HG03280 (cell line): Measurements from ENCODE around the gene LVRN.
A peak's percentile ranks its signal among the peaks of the same experiment; 100 is the strongest.

ENCODE experiments used
- ATAC-seq: cut with Tn5 transposase; IDR thresholded peaks from one replicate; pipeline ENCODE4 v1.9.1; 2021; ENCODE audit warnings: mild to moderate bottlenecking, moderate library complexity; ENCODE audit not compliant: unreplicated experiment

Gene LVRN

DNA sequence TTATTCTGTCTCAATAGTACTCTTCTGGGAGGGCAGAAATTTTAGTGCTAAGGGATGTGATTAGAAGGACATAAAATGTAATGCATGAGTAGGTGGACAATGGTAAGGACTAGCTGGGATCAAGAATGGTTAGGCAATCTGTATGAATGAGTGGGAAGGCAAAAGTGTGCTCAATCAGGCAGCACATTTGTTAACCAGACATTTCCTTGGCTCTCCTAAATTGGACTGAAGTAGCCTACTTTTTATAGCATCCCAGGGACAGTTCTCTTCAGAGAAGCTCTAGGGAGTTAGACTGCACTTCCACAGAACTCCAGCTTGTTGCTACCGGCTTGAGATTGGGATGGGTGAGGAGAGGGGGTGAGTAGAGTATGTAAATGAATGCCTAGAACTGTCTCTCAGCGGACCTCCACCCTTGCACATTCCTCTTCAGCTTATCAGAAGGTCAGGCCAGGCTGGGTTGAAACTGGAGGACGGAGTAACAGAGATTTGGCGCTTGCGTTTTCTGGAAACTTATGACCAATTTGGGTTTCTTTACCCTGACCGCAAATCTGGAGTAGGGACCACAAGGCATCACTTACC, 51.0 kb downstream of the LVRN start:
- ATAC-seq, result no peak

DNA sequence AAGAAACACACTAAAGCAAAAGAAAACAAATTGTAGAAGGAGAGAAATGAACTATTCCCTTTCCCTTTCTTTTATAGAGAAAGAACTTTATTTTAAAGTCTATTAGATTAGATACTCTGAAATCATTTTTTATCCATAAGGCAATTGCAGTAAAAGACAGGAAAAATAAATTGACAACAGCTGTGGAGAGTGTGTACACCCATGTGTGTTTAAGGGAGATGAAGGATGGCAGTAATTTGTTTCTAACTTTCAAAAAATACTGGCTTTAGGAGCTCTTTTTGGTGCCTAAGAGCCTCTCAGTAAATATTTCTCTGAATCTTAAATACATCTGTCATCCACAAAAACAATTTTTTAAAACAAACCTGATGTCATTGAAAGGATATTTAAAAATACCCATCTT, 51.7 kb downstream of the LVRN start:
- no peak for ATAC-seq

DNA sequence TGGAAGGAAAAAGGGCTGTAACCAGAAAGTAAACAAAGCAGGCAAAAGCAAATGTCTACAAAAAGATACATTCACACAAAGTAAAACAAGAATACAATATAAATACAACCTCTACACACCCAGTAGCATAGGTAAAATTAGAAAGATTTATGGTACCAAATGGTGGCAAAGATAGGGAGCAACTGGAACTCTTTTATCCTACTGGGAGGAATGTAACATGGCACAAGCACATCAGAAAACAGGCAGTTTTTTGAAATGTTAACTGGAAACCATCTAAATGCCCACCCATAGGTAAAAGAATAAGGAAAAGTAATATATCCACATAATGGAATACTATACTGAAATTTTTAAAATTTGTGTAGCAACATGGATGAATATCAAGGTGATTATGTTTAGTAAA, 61.3 kb downstream of the LVRN start:
- ATAC-seq, result no peak

DNA sequence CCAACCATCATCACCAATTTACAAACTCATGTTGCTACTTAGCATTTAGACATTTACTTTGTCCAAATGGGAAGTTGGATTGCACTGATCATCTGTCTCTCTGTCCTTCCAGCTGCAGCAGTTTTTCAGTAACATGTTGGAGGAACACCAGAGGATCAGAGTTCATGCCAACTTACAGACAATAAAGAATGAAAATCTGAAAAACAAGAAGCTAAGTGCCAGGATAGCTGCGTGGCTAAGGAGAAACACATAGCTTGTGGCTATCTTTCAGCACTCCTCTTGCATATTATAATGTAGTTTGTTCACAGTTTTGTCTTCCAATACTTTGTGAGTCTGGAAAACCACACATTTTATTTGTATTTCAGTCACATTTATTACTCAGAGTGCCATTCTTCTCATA, 63.6 kb downstream of the LVRN start:
- ATAC-seq, result no peak

DNA sequence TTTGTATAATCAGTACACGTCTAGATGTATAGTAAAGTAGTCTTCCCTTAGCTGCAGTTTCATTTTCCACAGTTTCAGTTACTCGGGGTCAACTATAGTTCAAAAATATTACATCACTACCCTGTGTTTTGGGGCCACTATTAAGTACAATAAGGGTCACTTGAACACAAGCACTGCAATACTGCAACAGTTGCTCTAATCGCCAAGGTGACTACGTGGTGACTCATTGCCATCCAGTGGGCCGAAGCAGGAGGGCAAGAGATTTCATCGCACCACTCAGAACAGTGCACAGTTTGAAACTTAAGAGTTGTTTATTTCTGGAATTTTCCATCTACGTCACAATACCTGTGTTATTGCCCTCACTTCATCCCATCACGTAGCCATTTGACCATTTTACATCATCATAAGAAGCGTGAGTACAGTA, 69.8 kb downstream of the LVRN start, which contains the start of gene ARL14EPL:
ARL14EPL (plus strand) TSS at position 379 of the 424 bp plus-strand sequence. CDS start 18,994 bp downstream, outside the sequence.
- peak; percentile 89 for ATAC-seq

DNA sequence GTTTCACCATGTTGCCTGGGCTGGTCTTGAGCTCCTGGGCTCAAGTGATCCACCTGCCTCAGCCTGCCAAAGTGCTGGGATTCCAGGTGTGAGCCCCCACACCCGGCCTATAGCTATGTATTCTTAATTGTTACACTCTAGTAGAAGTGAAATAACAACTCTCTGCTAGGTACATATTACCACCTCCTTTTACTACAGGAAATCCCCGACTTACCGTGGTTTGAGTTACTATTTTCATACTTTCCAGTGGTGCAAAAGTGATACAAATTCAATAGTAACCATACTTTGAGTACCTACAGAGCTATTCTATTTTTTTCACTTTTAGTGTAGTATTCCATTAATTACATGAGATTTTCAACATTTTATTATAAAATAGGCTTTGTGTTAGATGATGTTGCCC, 70.7 kb downstream of the LVRN start:
- ATAC-seq, result no peak

DNA sequence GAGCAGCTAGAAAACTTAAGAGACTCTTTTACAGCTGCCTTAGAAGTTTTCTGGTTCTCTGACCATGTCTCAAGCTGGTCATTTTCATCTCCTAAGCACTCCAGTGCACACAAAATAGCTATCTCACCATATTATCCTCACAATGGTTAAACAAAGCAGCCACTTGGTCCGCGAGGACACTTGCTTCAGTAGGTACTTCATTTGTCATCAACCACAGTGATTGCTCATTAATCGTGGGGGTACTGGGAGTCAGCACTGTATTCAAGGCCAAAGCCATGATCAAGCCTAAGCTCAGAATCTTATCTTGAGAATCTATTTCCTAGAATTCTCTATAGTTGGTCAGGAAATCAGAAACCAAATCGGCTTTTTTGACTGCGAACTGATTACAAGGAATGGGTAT, 72.8 kb downstream of the LVRN start:
- no peak for ATAC-seq

DNA sequence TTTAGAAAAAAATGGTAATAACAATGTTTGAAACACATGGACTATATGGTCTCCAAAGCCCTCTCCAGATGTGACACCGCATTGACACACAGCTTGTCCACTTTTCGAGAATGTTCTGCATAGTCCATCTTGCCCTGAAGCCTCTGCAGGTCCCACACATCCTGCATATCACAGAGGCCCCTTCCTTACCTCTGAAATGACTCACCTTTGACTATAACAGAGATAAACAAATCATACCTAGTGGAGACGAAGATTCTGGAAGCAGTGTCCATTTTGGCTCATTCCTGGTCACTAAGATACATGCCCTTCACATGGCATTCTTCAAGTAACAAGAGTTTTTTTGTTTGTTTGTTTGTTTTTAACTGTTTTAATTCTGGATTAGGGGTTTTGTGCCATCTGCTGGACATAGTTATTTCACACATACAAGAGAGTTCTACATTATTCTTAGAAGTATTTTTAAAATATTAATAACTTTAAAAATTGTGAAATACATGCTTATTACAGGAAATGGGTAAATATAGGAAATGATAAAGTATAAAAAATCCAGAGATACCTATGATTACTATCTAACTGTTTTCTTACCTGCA, 75.1 kb downstream of the LVRN start:
- no peak for ATAC-seq

DNA sequence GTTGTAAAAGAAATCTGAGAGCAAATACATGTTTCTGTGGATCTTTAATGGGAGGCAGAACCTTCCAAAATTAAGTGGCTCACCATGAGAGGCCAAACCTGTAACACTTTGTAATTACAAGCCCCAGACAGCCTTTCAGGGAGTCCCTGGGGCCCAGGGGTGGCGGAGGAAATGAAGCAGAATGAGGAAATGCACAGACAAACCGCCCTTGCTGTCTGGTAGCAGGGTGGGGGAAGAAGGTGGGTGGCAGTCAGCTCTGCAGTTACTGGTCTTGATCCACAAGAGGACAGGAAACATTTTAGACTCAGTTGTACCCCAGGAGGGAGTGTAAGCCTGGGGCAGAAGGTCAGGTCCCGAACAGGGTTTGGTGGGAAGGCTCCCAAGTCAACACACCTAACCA, 76.5 kb downstream of the LVRN start:
- no peak for ATAC-seq

DNA sequence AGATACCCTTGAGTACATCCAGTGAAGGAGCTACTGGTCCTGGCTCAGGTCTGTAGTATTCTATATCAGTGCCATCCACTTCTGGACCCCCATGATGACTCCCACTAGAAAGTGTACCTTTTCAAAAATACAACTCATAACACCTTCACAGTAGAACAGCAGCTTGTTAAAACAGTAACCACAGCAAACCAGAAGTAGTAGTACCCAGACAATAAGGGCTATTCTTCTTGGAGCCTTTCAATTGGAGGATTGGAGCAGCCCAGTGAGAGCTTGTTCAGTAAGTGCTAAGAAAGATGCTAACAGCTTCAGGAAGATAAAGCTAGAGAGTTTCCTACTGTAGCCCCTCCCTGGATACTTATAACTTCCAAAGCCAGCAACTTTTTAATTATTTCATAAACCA, 80.1 kb downstream of the LVRN start:
- ATAC-seq, result no peak

DNA sequence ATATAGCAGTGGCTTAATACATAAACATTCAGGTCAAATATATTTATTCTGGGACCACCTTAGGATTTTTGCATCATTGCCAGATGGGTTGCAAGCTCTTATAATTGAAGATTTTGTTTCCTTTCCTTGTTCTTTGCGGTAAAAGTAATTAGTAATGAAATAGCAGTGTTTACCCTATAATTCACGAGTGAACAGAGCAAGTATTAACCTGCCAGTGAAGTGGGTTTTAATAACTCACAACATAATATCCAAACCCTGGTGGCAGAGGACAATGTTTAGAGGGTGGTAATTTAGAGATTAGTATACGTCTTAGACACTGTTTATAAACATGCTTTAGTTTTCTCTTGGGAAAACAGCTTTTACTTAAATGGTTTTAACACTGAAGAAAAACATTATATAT, 81.8 kb downstream of the LVRN start:
- ATAC-seq, result no peak

DNA sequence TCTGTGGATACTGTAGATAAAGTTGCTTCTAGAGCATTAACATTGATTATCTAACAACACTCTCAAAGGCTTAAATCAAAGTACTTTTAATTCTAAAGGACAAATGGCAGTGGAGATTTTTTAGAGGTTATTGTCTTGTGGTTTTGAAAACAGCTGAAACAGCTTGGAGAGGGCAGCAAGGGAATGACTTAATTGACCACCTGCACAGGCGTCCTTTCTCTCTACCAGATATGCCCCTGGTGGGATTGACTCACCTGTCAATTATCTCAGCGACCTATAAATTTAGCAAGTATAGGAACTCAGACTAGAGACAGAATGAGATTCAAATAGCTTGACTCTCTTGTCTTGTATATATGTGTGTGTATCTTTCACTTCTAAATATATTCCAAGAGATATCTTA, 83.5 kb downstream of the LVRN start:
- ATAC-seq, result no peak

DNA sequence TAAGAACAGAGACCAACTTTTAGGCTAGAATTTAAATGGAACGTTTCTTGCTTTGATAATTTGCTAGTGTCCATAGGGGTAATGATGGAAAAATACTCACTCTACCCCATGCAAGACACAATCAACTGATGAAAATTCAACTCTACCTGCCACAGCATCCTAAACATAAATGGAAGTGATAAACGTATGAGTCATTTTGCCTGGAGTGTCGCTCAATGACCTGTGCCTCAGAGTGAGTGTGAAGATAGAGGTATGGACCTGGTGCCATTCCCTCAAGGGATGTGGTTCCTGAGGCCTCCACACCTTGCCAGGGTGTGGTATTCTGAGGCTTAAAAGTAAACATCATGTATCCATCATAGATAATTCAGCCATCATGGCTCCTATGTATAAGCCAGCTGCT, 84.0 kb downstream of the LVRN start:
- ATAC-seq, result no peak

DNA sequence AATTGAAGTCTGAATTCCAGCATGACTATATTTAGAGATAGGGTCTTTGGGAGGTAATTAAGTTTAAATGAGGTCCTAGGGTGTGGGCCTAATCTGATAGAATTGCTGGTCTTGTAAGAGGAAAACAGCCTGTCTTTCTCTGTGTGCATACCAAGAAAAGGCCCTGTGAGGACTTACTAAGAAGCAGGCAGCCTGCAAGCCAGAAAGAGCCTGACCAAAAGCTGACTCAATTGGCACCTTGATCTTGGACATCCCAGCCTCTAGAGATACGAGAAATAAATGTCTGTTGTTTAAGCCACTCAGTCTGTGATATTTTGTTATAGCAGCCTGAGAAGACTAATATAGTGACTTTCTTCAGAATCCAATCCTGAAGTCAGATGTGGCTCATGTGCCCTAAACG, 84.5 kb downstream of the LVRN start:
- ATAC-seq, result no peak

DNA sequence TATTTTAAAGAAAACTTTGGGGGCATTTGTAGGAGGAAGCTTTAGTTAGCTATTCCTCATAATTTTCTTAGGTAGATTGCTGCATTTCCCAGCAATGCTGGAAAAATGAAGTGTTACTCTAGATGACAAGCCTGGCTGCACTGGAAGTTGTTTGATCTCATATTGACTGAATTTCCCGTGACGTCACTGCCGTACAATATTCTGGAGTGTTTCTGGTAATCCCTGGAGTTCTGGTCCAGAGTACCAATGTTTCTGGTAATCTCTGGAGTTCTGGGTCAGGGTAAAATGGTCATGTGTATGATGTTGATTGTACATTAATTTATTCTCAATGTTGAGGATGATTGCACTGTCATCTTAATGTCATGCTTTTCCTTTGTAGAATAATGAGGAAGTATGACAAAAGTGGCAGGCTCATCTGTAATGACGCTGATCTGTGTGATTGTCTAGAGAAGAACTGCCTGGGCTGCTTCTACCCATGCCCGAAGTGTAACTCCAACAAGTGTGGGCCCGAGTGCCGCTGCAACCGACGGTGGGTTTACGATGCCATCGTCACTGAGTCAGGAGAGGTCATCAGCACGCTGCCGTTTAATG, 96.2 kb downstream of the LVRN start:
- ATAC-seq, result no peak

DNA sequence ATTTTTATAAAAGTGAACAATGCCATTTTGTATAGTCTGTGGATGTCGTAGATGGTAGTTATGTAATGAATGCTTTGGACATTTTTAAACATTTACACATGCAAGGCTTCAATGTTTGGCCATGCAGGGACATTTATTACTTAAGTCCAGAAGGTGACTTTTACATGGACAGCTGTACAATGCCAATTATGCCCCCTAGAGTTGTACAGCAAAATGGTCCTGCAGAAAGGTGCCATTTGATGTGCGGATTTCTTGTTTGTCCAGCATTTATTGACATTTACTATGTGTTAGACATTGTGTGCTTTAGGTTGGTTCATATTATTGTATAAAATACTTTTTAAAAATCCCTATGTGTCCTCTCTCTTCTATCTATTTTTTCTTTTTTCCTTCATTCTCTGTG, 100.1 kb downstream of the LVRN start:
- no peak for ATAC-seq

DNA sequence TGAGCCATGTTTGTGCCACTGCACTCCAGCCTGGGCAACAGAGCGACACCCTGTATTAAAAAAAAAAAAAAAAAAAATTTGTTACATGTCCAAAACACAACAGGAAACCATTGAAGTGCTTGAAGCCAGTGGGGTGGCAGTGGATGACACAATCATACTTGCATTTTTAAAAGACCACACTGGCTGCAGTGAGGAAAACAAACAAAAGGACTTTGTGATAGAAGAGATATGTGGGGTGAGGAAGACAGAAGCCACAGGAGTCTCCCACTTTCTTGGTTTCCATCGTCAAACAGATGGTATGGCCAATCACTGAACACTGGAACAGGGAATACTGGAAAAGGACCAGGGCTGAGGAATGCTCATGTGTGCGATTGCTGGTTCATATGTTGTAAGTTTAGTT, 101.7 kb downstream of the LVRN start:
- ATAC-seq, result no peak

DNA sequence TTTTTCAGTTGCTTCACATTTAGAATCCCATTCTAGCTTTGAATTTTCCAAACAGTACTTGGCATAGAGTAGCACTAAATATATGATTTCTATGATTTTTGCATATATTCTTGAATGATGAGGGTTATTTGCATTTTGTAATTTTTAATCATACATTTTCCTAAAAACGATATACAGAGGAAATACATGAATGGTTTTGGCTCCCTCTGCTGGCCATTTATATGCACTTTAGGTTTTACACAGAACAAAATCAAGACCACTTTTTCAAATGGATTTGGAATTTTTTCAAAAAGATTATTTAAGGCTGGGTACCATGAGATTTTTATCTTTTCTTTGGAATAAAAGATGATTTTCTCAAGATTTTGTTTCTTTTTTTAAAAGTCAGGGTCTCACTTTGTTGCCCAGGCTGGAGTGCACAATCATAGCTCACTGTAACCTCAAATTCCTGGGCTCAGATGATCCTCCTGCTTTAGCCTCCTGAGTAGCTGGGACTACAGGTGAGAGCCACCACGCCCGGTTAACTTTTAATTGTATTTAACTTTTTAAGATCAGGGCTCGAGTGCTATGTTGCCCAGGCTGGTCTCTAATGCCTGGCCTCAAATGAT, 105.9 kb downstream of the LVRN start:
- ATAC-seq, result peak; percentile 60

DNA sequence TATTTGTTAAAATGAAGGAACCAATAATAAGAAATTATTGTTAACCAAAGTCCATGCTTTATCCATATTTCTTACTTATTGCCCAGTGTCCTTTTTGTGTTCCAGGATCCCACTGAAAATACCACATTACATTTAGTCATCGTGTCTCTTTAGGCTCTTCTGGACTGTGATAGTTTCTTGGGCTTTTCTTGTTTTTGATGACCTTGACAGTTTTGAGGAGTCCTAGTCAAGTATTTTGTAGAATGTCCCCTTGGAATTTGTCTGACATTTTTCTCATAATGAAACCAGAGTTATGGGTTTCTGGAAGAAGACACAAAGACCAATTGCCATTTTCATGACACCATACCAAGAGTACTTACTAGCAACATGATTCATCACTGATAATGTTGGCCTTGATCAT, 108.9 kb downstream of the LVRN start:
- ATAC-seq, result no peak

DNA sequence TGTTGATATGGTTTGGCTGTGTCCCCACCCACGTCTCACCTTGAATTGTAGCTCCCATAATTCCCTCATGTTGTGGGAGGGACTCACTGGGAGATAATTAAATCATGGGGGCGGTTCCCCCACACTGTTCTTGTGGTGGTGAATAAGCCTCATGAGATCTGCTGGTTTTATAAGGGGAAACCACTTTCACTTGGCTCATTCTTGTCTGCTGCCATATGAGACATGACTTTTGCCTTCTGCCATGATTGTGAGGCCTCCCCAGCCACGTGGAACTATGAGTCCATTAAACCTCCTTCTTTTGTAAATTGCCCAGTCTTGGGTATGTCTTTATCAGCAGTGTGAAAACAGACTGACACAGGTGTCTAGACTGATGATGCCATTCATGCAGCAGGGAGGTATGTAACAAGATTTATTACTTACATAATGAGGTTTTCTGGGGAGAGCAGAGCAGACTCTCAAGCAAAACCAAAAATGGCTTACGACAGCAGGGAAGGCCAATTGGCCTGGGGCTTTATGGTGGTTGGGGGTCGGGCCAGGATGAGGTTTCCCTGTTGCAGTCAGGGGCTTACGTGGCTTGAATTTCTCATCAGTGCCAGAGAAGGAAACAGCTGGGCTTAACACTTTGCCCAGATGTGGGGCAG, 113.0 kb downstream of the LVRN start:
- ATAC-seq, result no peak

DNA sequence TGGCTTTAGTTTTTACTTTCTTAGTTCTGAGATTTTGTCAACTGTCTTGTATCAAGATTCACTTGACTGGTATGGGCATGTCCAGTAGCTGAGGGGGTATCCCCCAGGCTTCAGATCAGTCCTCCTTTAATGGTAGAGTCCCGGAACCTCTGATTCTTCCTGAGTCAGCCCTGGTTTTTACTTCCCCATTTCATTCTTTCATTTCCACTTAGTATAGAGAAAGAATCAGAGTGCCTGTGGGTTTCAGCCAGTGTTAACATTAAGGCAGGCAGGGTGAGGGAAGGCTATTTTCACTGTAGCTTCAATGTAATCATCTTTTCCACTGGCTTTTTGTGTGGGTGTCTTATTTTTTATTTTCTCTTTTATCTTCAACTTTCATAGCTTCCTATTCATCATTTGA, 114.2 kb downstream of the LVRN start:
- ATAC-seq, result peak; percentile 98
